Epithelial cell of prostate (primary cell): ENCODE data around the gene FAM25G.
"Not testable (repeated sequence)": the region's sequence is repeated elsewhere in the genome, so short reads cannot be mapped to it uniquely, and the experiment has no call there.

ENCODE experiments used
- DNase-seq: peaks from one replicate; pipeline ENCODE4 v3.0.0-alpha.2; 2011; ENCODE audit warnings: low read depth, low spot score
- H3K27ac ChIP-seq: fragments of 450-650 bp; 2 replicates; pipeline ENCODE4 v1.5.1; 2017; ENCODE audit warnings: mild to moderate bottlenecking

FAM25G gene

DNA sequence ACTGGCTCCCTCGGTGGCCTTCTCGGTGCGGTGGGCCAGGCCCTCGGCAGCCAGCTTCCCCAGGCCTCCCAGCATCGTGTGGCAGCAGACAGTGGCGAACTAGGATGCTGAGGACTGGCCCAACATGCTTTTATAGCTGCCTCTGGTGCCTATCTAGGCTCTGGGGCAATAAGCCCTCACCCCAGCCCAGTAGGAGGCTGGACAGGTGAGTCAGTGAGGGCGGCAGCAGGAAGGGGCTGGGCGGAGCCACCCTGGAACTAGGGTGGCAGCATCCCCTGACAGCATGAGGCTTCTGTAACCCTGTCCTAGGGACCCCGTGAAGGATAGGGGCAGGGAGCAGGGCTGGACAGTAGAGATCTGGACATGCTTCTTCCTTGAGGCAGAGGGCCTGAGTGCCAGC lies at the start of gene FAM25G:
FAM25G (minus strand) TSS at position 101 of the 400 bp plus-strand sequence; CDS start at position 75, 26 bp downstream.
- not testable (repeated sequence) for DNase-seq, H3K27ac ChIP-seq

- not testable (repeated sequence) for H3K27ac ChIP-seq, DNase-seq
Measured at GRCh38 chr10:47536430-47536829, 44.9 kb upstream of the FAM25G start.

GRCh38 chr10:47523475-47523874 lies 32.0 kb upstream of the FAM25G start, which contains the start of gene AGAP9:
AGAP9 (minus strand) TSS chr10:47523638; CDS start chr10:47523526, 112 bp downstream.
- not testable (repeated sequence) for H3K27ac ChIP-seq, DNase-seq

DNA sequence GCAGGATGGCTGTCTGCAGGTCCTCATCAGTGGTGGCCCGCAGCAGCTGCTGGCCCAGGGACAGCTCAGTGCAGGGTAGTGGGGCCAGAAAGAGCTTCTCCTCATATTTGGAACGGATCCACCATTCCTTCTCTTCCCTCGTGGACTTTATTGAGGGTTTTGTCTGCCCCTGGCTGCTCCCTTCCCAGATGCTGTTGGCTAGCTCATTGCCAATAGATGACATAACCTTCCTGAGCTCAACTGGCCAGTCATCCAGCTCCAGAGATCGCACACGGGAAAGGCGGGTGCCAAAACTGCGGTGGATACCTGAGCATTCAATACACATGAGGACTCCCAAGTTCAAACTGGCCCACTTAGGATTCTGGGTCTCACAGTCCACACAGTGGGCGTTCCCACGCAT lies 10.8 kb upstream of the FAM25G start:
- not testable (repeated sequence) for DNase-seq, H3K27ac ChIP-seq

DNA sequence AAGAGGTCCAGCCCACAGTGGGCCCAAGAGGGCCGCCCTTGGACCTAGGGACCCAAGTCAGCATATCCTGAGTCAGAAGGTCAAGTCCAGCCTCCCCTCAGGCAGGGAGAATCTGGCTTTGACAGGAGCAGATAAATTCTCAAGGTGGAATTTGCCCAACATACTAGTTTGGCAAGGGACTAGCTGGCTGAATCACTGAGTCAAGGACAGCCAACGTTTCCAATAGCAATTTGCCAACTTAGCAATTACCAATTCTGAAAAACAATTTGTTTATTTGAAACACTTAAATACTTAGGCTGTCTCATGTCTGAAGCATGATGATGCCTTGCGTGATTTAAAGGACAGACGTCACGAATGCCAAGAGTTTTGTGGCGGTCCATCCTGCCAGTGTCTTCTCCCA lies 2.7 kb upstream of the FAM25G start:
- H3K27ac ChIP-seq, DNase-seq: not testable (repeated sequence)

DNA sequence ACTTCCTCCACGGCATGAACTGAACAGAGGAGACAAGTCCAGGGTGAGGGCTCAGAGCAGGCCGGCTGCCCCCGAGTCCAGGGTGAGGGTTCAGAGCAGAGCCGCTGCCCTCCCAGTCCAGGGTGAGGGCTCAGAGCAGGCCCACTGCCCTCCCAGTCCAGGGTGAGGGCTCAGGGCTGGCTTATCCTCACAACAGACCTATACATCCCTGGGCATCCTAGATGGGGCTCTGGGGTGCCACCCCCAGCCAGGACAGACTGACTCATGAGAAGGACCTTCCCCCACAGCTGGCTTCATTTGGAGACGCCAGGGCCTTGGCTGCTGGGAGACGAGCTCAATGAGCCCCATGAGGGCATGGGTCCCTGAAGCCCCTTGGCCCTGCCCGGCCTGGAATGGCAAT lies 1.9 kb downstream of the FAM25G start:
- not testable (repeated sequence) for H3K27ac ChIP-seq, DNase-seq

DNA sequence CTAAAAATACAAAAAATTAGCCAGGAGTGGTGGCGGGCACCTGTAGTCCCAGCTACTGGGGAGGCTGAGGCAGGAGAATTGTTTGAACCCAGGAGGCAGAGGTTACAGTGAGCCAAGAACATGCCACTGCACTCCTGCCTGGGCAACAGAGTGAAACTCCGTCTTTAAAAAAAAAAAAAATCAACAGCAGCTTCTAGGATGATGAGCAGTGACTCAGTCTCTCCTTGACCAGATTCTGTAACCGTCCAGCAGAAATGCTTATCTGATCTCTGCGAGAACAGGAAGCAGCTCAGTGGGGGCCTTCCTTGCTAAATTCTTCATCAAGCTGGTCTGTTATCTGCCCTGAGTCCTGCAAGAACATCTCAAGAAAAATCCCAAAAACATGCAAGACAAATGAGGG lies 5.6 kb downstream of the FAM25G start:
- H3K27ac ChIP-seq: peak overlapping the region; percentile 51
- DNase-seq: not testable (repeated sequence)

DNA sequence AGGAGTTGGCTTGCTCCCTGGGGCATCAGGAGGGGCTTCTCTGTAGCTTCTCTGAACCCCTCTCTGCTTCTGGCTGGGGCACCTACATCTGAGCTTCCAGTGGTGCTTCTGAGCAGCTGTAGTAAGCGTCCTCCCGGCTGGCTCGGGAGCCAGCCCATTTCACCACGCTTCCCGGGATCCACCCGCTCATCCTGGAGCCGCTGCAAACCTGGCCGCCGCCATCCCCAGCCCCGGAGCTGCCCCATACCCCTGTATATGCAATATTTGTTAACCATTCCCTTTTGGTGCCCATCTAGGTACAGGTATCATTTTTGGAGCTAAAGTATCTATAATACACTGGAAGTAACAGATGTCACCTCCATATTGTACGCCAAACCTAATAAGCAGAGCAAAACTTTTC lies 6.7 kb downstream of the FAM25G start:
- H3K27ac ChIP-seq: peak overlapping the region; percentile 92

GRCh38 chr10:47483923-47484322 lies 7.6 kb downstream of the FAM25G start, which contains the start of gene ANXA8:
ANXA8 (minus strand) TSS chr10:47484115; CDS start chr10:47483933, 182 bp downstream.
- peak within 1 kb of the TSS; percentile 92 for H3K27ac ChIP-seq
- peak; percentile 76 for DNase-seq

More for the DNA sequence above, 6.7 kb downstream of the FAM25G start:
- DNase-seq: not testable (repeated sequence)

DNA sequence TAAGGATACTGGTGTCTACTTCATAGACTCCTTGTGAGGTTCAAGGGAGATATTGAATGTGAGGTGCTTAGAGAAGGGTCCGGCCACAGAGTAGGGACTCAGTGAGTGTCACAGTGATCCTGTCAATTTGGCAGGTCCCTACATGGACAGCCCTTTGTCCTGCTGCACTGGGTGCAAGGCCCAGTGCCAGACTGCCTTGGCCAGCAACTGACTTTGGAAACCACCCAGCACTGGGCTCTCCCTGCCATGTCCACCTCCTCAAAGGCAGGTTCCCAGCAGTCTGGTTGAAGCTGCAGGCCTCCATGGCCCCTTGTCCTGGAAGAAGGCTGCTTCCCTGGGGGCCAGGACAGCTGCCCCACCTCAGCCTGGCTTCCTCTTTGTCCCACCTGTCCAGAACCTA lies 9.1 kb downstream of the FAM25G start:
- DNase-seq: not testable (repeated sequence)
- peak overlapping the region; percentile 92 for H3K27ac ChIP-seq

GRCh38 chr10:47481768-47482181 lies 9.7 kb downstream of the FAM25G start:
- not testable (repeated sequence) for DNase-seq
- peak overlapping the region; percentile 50 for H3K27ac ChIP-seq

DNA sequence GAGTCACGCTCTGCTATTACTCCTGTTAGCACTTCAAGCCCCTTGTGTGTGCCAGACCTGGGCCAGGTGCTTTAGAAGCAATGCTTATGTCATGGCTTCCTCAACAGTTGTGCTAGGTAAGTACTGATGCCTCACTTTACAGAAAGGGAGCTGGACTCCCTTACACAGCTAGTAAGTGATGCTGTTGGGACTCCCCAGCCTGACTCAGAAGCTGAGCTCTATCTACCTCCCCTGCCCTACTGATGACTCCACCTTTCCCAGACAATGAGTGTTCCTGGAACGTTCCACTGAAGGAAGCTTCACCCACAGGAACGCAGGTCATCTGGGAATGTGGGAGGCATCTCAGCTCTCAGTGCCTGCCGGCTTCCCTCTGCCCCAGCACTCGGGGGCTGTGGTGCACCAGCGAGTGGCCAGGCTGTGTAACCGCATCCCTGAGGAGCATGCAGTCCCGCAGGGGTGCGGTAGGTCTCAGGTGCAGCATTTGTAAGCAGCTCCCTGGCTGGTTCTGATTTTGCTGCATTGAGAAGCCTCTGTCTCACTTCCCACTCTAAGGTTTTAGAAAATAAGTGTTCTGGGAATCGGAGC lies 10.2 kb downstream of the FAM25G start:
- not testable (repeated sequence) for DNase-seq, H3K27ac ChIP-seq

GRCh38 chr10:47480133-47480532 lies 11.4 kb downstream of the FAM25G start:
- H3K27ac ChIP-seq, DNase-seq: not testable (repeated sequence)

- not testable (repeated sequence) for DNase-seq, H3K27ac ChIP-seq
Measured at GRCh38 chr10:47478114-47478513, 13.4 kb downstream of the FAM25G start.

DNA sequence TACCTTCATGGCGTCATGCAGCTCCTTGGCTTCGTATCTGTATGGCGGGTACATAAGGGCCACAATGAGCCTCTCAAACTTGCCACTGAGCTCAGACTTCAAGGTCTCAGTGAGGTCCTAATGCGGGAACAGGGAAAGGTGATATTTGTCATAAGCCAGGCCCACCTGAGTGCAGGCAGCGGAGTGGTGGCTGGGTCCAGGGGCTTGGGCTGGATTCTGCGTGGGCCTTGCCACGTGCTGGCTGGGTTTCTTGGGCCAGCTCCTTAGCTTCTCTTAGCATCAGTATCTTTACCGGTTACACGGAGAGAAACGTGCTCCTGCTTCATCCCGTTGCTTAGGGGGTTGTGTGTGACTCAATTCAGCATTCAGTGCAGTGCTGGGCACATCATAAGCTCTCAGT lies 14.4 kb downstream of the FAM25G start:
- not testable (repeated sequence) for H3K27ac ChIP-seq, DNase-seq

- H3K27ac ChIP-seq, DNase-seq: not testable (repeated sequence)
Measured at GRCh38 chr10:47475101-47475500, 16.4 kb downstream of the FAM25G start.

GRCh38 chr10:47473516-47473915 lies 18.0 kb downstream of the FAM25G start:
- H3K27ac ChIP-seq, DNase-seq: not testable (repeated sequence)

- not testable (repeated sequence) for H3K27ac ChIP-seq, DNase-seq
Measured at GRCh38 chr10:47472647-47473046, 18.9 kb downstream of the FAM25G start.

DNA sequence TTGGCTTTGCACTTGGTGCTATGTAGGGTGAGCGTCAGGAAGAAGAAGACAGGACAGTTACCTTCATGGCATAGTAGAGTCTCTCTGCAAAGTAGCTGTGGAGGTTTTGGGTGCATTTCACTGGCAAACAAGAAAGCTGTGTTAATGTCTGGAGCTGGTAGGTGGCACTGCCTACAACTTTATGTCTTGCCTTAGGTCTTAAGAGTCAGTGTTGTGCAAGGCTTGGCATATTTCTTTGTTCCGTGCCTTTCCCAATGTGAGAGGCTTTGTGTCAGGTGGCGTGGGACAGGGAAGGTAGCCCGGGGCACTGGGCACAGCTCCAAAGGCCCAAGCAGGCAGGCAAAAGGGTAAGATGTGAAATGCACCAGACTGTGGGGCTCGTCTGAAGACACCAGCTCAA lies 19.4 kb downstream of the FAM25G start:
- H3K27ac ChIP-seq, DNase-seq: not testable (repeated sequence)

GRCh38 chr10:47468731-47469528 lies 22.6 kb downstream of the FAM25G start:
- not testable (repeated sequence) for H3K27ac ChIP-seq, DNase-seq

DNA sequence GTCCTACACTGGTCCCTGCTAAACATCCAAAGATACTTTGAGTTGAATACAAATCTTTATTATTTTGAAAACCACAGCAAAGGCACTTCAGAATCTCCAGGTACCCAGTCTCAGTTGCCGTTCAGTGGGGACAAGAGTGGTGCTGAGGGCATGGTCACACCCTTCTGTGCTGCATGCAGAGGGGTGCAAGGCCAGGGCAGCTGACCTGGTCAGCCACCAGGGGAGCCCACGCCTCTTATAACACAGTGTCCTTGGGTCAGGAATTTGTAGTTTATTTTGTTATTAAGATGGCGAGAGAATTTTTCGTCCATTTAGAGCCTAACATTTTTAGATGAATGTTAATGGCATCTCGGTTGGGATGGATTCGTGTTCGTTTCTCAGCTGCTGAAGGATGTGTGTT lies 23.5 kb downstream of the FAM25G start:
- DNase-seq, H3K27ac ChIP-seq: not testable (repeated sequence)
